Loucy (cell line): Measurements from ENCODE around the gene OS9.
"Not testable (repeated sequence)": the region's sequence is repeated elsewhere in the genome, so short reads cannot be mapped to it uniquely, and the experiment has no call there.

Experiments used
- H2AFZ ChIP-seq: fragments of 200-600 bp; sonication (generic); 2 replicates; pipeline ENCODE4 v1.6.0; 2016; ENCODE audit warnings: antibody characterized with exemption, mild to moderate bottlenecking, low read length, moderate library complexity
- H3F3A ChIP-seq: fragments of 200-600 bp; 2 replicates; pipeline ENCODE4 v1.6.0; 2016; ENCODE audit warnings: antibody characterized with exemption, low read depth, mild to moderate bottlenecking
- H3K27me3 ChIP-seq: fragments of 200-600 bp; sonication (generic); 2 replicates; pipeline ENCODE4 v1.6.1; 2014; ENCODE audit warnings: low read length, mild to moderate bottlenecking; ENCODE audit not compliant: insufficient read depth, poor library complexity, severe bottlenecking
- H3K36me3 ChIP-seq: fragments of 200-600 bp; sonication (generic); 2 replicates; pipeline ENCODE4 v1.6.1; 2016; ENCODE audit warnings: low read length; ENCODE audit not compliant: insufficient read depth
- H3K4me1 ChIP-seq: fragments of 200-600 bp; sonication (generic); 2 replicates; pipeline ENCODE4 v1.5.1; 2014; ENCODE audit warnings: low read length, mild to moderate bottlenecking; ENCODE audit not compliant: insufficient read depth, poor library complexity, severe bottlenecking
- H3K4me2 ChIP-seq: fragments of 200-600 bp; sonication (generic); 2 replicates; pipeline ENCODE4 v1.6.0; 2014; ENCODE audit warnings: antibody characterized with exemption, low read length, low read depth, mild to moderate bottlenecking; ENCODE audit not compliant: poor library complexity, severe bottlenecking
- H3K4me3 ChIP-seq: fragments of 200-600 bp; sonication (generic); 2 replicates; pipeline ENCODE4 v1.5.1; 2014; ENCODE audit warnings: low read length, mild to moderate bottlenecking, mixed read lengths; ENCODE audit not compliant: poor library complexity, severe bottlenecking
- H3K79me2 ChIP-seq: fragments of 200-600 bp; sonication (generic); 2 replicates; pipeline ENCODE4 v1.6.1; 2014; ENCODE audit warnings: low read length; ENCODE audit not compliant: insufficient read depth
- H3K9ac ChIP-seq: fragments of 200-600 bp; sonication (generic); 2 replicates; pipeline ENCODE4 v1.6.0; 2014; ENCODE audit warnings: mild to moderate bottlenecking, low read depth, low read length, moderate library complexity; ENCODE audit not compliant: poor library complexity, severe bottlenecking
- H3K9me2 ChIP-seq: fragments of 200-600 bp; sonication (generic); replicated peaks from 2 replicates; pipeline ENCODE4 v1.6.1; 2016; ENCODE audit warnings: low read depth, low read length, mixed read lengths
- H3K9me3 ChIP-seq: fragments of 200-600 bp; sonication (generic); 2 replicates; pipeline ENCODE4 v1.6.1; 2014; ENCODE audit warnings: mild to moderate bottlenecking, antibody characterized with exemption, low read length, low read depth; ENCODE audit not compliant: insufficient read depth
- H4K20me1 ChIP-seq: fragments of 200-600 bp; sonication (generic); 2 replicates; pipeline ENCODE4 v1.6.0; 2014; ENCODE audit warnings: antibody characterized with exemption, low read length, mild to moderate bottlenecking; ENCODE audit not compliant: insufficient read depth, poor library complexity, severe bottlenecking
- CTCF ChIP-seq: fragments of 200-600 bp; sonication (generic); conservative IDR thresholded peaks from 2 replicates; pipeline ENCODE4 v1.5.1; 2014; ENCODE audit warnings: mild to moderate bottlenecking, antibody characterized with exemption, low read length
- EZH2phosphoT487 ChIP-seq: fragments of 200-600 bp; IDR thresholded peaks from 2 replicates; pipeline ENCODE4 v1.6.1; 2018; ENCODE audit warnings: antibody characterized with exemption, mild to moderate bottlenecking, moderate library complexity, borderline replicate concordance

Gene OS9

GRCh38 chr12:57693659-57694458, at the start of gene OS9:
OS9 (plus strand) TSS chr12:57694132; CDS start chr12:57694162, 30 bp downstream.
- Histone ChIP-seq H3F3A (no peaks in the 10 kb centered on the region), H3K4me1 (peaks cover 8% of the 10 kb centered on the region), H4K20me1 (peaks cover 7% of the 10 kb centered on the region), H2AFZ (peak within 1 kb of the TSS; percentile 98), H3K9ac (peak within 1 kb of the TSS; percentile 80), H3K9me3 (no peaks in the 10 kb centered on the region), H3K79me2 (peaks cover 22% of the 10 kb centered on the region), H3K4me2 (peak within 1 kb of the TSS; percentile 100), H3K4me3 (peak within 1 kb of the TSS; percentile 88), H3K9me2 (no peaks in the 10 kb centered on the region), H3K36me3 (peaks cover 10% of the 10 kb centered on the region; the same call in 1 of the 2 replicates), H3K27me3 (no peaks in the 10 kb centered on the region)
- TF ChIP-seq CTCF: peak; percentile 79
- TF ChIP-seq EZH2phosphoT487: no peak

GRCh38 chr12:57645990-57646658, 47.8 kb upstream of the OS9 start:
- H3K79me2 ChIP-seq, H3K27me3 ChIP-seq, H3K9me2 ChIP-seq, H3K4me1 ChIP-seq, H3K9ac ChIP-seq, H3F3A ChIP-seq, H4K20me1 ChIP-seq, H2AFZ ChIP-seq, H3K36me3 ChIP-seq, H3K4me2 ChIP-seq, H3K4me3 ChIP-seq, H3K9me3 ChIP-seq: not testable (repeated sequence)

GRCh38 chr12:57646659-57647049, 47.3 kb upstream of the OS9 start:
- not testable (repeated sequence) for H3F3A ChIP-seq, H3K9me2 ChIP-seq, H3K9ac ChIP-seq, H3K4me1 ChIP-seq, H3K36me3 ChIP-seq, H3K4me2 ChIP-seq, H4K20me1 ChIP-seq, H2AFZ ChIP-seq, H3K27me3 ChIP-seq, H3K9me3 ChIP-seq, H3K79me2 ChIP-seq, H3K4me3 ChIP-seq

GRCh38 chr12:57654042-57654441, 39.9 kb upstream of the OS9 start:
- no peak overlapping the region for H2AFZ ChIP-seq
- 0 out of 2 replicates have a peak, but pooled peaks cover 4% of the 10 kb centered on the region for H3K9me3 ChIP-seq

More at GRCh38 chr12:57654042-57654441, 39.9 kb upstream of the OS9 start:
- H3K79me2 ChIP-seq: no peaks in the 10 kb centered on the region
- H3K9ac ChIP-seq: no peak overlapping the region
- H3K4me3 ChIP-seq: no peak overlapping the region
- no peaks in the 10 kb centered on the region for H3K27me3 ChIP-seq
- H3K4me1 ChIP-seq: no peaks in the 10 kb centered on the region
- H3F3A ChIP-seq: no peaks in the 10 kb centered on the region
- H3K9me2 ChIP-seq: no peaks in the 10 kb centered on the region
- no peak overlapping the region for H3K4me2 ChIP-seq
- TF ChIP-seq CTCF (no peak), EZH2phosphoT487 (no peak)
- no peaks in the 10 kb centered on the region for H3K36me3 ChIP-seq
- no peaks in the 10 kb centered on the region for H4K20me1 ChIP-seq
